Suppressor macrophage treated with lipopolysaccharide for 4 hours (primary cell): ENCODE measurements around the gene FARP2.
"Not testable (repeated sequence)": the region's sequence is repeated elsewhere in the genome, so short reads cannot be mapped to it uniquely, and the experiment has no call there.

Experiments
- DNase-seq: peaks from one replicate; pipeline ENCODE4 v3.0.0-alpha.2; 2020

FARP2 gene

GRCh38 chr2:241412144-241412543, 56.1 kb downstream of the FARP2 start:
- DNase-seq = no peak

- DNase-seq = not testable (repeated sequence)
Observed at GRCh38 chr2:241413501-241413900, 57.4 kb downstream of the FARP2 start.

GRCh38 chr2:241413929-241414580, 58.0 kb downstream of the FARP2 start:
- no peak for DNase-seq

DNA sequence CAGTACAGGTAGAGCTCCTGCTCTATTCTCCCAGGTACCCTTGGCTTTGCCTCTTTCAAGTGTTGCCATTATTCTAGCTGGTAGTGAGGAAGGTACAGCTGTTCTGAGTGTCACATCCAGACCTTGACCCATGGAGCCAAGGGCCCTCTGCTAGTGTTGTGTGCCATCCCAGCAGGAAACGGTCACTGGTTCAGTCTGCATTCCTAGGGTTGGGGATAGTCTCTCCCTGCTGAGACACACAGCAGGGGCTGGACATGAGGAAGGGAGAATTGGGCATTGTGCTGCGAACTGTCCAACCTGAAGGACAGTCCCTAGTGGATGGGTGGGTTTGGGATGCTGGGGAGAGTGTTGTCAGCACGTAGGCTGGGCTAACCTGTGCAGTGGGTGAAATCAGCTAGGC, 59.1 kb downstream of the FARP2 start:
- no peak for DNase-seq

DNA sequence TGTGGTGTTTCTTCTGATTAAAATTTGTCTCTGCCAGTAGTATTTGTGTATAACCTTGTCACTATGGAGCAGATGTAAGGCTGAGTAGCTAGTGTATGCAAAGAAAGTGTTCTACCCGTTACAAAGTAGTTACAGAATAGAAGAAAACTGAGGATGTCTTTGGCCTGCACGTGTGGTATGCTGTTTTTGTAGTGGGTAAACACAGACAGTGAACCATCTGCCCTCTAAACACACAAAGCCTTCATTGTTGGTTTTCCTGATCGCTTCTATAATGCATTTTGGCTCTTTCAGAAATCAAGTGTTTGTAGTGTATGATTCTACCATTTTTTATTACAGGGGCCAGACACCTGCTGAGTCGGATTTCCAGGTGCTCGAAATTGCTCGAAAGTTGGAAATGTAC, 61.5 kb downstream of the FARP2 start:
- no peak for DNase-seq

- DNase-seq = no peak
Observed at GRCh38 chr2:241421330-241421729, 65.2 kb downstream of the FARP2 start.

GRCh38 chr2:241421942-241422341, 65.9 kb downstream of the FARP2 start:
- DNase-seq = not testable (repeated sequence)

DNA sequence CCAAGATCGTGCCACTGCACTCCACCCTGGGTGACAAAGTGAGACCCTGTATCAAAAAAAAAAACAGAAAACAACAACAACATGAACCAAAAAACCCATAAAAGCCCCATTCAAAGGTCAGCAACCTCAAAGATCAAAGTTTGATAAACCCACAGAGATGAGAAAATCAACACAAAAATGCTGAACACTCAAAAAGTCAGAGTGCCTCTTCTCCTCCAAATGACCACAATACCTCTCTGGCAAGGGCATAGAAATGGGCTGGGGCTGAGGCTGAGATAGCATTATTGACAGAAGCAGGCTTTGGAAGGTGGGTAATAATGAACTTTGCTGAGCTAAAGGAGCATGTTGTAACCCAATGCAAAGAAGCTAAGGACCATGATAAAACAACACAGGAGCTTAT, 66.3 kb downstream of the FARP2 start:
- DNase-seq = no peak

- not testable (repeated sequence) for DNase-seq
Observed at GRCh38 chr2:241423489-241423888, 67.4 kb downstream of the FARP2 start.

DNA sequence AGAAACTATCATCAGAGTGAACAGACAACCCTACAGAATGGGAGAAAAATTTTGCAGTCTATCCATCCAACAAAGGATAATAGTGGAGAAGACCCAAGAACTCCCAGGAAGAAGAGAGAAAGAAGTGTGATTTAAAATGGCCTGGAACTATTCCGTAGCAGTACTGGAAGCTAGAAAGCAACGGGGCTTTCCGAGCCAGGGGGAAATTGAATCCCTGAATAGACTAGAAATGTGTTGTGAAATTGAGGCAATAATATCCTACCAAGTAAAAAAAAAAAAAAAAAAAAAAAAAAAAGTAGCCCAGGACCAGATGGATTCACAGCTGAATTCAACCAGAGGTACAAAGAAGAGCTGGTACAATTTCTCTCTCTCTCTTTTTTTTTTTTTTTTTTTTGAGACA, 69.3 kb downstream of the FARP2 start:
- DNase-seq = no peak

- DNase-seq = no peak
Observed at GRCh38 chr2:241430178-241430577, 74.1 kb downstream of the FARP2 start.

DNA sequence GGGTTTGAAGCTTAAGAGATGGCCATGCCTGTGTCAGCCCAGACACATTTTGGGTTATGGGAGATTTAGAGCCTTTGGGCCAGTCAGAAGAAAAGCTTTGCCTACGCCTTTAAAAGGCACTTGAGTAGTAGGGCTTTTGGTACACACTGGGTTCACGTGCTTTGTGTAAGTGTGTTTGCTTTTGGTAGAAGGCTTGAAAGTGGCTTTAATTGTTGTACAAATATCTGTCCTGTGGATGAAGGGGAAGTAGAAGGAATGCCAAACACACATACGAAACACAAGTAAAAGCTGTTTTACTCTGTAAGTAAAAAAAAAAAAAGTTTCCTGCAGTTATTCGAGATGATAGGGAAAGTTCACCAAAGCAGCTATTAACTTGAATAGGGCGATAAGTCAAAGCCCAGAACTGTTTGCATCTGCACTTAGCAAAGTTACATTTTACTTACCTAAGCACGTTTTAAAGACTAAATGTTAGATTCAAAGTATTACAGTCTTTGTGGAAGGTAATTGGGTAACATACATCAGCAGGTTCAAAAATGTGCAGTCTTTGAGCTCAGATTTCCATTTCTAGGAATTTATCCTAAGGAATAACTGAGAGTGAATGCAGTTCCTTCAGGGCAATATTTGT, 76.9 kb downstream of the FARP2 start:
- no peak for DNase-seq

GRCh38 chr2:241437179-241437578, 81.1 kb downstream of the FARP2 start:
- DNase-seq = no peak

DNA sequence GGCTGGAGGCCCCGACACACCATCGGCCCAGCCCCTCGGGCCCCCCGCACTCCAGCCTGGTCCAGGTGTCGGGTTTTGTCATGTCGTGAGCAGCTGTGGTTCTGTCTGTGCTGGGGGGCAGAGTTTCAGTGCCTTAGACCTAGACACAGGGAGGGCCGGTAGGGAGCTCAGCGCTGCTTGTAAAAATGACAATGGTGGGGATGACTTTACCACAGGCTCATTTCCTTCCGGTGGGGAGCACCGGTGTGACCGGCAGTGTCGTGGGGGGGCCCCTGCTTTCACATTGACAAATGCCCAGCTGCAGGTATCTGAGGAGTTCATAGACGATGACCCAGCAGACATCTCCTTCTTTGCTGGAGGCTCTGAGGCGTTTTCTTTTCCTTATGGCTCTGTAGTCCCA, 85.4 kb downstream of the FARP2 start:
- DNase-seq = no peak

DNA sequence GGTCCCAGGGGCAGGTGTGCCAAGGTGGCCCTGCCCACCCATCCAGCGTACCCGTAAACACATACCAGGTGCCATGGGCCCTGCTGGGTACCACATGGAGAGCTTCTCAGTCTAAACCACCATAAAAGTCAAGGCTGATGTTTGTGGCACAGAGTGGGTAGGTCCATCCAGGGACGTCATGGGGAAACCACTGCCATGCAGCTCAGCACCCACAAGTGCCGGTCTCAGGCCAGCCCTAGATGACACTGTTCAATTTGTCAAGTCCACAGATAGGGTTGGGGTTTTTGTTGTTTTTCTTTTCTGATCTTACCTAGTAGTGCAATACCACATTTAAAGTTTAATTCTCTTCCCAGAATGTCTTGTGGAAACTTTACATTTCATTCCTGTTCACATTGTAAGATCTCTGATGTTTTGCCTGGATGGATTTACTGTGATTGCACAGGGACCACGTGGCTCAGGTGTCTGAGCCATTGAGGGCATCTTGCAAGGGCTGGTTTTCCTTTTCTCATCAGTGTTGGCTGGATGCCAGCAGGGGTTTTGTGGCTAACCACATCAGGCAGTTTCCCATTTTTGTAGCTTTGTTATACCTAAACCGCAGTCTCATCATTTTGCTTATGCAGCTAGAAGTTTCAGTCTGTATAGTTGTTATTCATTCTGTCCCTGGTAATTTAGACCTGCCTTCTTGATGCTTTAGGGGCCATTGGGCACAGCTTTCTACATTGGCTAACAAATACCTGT, 87.6 kb downstream of the FARP2 start:
- DNase-seq = peak; percentile 23

- no peak for DNase-seq
Observed at GRCh38 chr2:241445426-241445825, 89.3 kb downstream of the FARP2 start.

DNA sequence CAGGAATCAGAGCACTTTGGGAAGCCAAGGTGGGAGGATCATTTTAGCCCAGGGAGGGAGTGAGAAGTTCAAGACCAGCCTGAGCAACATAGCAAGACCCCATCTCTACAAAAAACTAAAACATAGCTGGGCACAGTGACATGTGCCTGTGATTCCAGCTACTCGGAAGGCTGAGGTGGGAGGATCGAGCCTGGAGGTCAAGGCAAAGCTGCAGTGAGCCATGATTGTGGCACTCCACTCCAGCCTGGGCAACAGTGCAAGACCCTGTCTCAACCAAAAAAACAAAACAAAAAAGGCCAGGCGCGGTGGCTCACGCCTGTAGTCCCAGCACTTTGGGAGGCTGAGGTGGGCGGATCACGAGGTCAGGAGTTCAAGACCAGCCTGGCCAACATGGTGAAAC, 94.0 kb downstream of the FARP2 start:
- not testable (repeated sequence) for DNase-seq

GRCh38 chr2:241451840-241452506, 95.9 kb downstream of the FARP2 start:
- DNase-seq = no peak

DNA sequence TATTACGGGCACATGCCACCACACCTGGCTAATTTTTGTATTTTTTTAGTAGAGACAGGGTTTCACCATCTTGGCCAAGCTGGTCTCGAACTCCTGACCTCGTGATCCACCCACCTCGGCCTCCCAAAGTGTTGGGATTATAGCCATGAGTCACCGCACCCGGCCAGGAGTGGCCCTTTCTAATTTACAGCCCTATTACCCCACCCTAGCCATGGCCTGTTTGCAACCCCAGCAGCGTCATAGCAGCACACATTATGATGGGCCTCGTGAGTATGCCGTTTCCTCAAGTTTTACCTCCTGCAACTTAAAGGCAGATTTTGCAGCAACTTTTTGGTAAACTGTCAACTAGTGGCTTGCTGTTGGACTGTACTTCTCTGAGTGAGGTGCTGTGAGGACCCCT, 97.8 kb downstream of the FARP2 start:
- not testable (repeated sequence) for DNase-seq

DNA sequence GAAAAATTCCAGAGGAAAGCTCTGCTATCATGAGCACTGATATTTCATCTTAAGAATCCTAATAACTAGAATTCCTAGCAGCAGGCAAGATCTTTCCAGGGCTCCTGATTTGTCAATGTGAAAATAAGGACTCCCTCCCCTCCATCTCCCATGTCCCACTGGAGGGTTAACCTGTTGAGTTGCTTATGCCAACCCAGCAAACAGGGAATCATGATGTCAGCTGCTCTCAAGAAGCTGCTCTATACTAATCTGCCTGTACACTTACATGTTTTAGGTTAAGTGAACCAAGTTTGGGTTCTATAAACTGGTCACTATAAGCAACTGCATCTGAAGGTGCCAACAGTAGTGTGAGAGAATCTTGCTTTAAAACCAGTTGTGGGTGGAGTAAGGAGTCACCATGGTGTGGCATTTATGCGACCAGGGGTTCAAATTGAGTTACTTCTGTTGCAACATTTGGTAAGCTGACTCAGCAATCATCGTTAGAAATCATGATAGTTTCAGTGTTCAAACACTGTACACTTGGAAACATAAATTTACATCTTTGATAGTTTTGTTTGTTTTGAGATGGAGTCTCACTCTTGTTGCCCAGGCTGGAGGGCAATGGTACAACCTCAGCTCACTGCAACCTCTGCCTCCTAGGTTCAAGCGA, 98.9 kb downstream of the FARP2 start:
- no peak for DNase-seq

DNA sequence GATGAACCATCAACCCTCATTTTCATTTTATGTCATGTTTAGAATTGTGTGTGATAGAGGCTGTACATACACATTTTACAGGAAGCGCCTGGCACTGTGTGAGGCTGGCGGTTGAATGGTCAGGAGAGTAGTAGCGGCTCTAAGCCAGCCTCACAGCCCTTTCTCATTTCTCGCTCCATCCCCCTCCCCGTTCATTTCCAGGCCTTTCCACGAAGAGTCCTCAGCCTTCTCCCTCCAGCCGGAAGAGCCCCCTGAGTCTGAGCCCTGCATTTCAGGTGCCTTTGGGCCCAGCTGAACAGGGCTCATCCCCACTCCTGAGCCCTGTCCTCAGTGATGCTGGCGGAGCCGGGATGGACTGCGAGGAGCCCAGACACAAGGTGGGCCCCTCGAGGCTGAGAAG, 100.5 kb downstream of the FARP2 start:
- no peak for DNase-seq

- no peak for DNase-seq
Observed at GRCh38 chr2:241458687-241459086, 102.6 kb downstream of the FARP2 start.

DNA sequence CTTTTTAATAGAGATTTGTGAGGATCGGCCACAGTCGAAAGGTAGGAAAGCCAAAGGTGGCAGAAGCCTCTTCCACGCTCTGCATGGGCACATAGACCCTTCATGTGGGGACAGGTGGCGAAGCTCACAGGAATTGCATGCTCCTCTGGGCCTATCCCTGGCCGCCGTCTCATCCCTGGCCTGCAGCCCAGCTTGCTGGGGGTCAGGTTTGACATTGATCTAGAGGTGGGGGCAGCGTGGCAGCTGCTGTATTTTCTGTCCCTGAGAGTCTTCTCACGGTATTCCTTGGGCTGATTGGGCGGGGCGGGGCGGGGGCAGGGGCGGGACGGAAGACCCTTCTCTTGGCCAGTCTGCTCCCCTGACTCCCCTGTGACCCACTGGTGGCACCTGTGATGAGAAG, 103.4 kb downstream of the FARP2 start:
- DNase-seq = no peak
